Endothelial cell of umbilical vein (primary cell): ENCODE data around the gene LAMB1.

Experiments
- CTCF ChIP-seq, 2 donors: IDR thresholded peaks; 1 replicate in 1 of 2; 2 replicates in 1 of 2; pipeline ENCODE4 v1.5.1; 2011; ENCODE audit warnings: low read length in 2 of 2, mild to moderate bottlenecking in 2 of 2, moderate library complexity in 2 of 2, control low read depth in 1 of 2, inconsistent platforms in 1 of 2, low read depth in 1 of 2; ENCODE audit not compliant: insufficient read depth in 1 of 2; ENCODE audit errors: extremely low read depth in 1 of 2
- MAX ChIP-seq: IDR thresholded peaks from 2 replicates; pipeline ENCODE4 v1.6.1; 2011; ENCODE audit not compliant: insufficient read depth, insufficient read length
- POLR2AphosphoS5 ChIP-seq: IDR thresholded peaks from 2 replicates; pipeline ENCODE4 v1.6.1; 2012; ENCODE audit warnings: low read depth, mild to moderate bottlenecking, control low read depth, low read length, moderate library complexity; ENCODE audit not compliant: insufficient read depth

DNA sequence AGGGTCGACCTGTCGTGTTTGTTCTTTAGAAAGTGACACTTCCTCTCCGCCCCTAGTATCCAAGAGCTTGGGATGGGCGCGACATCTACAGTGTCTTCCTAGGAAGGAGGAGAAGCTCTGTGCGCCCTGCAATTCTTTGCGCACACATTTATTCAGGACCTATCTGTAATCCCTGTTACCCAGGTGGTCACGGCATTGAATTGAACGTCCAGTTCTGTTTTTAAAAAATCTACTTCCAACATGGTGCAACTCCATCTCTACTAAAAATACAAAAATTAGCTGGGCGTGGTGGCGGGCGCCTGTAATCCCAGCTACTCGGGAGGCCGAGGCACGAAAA is 606 bp upstream of the LAMB1 start:
- no peak for TF ChIP-seq CTCF (IDR thresholded peaks at IDR 0.05; ENCODE audit: extremely low read depth in 1 of 2, insufficient read depth in 1 of 2, low read depth in 1 of 2, low read length in 2 of 2)
- no peak for TF ChIP-seq MAX
- no peak for TF ChIP-seq POLR2AphosphoS5
